D721Med (cell line): ENCODE results near the gene MEGF6.

ENCODE experiments used
- DNase-seq: peaks from one replicate; pipeline ENCODE4 v3.0.0; 2011; ENCODE audit warnings: low spot score; ENCODE audit not compliant: insufficient read length
- FAIRE-seq: peaks from 2 replicates; lab custom pipeline; 2011; peaks lifted over from hg19 to GRCh38; lab: Jason Lieb, UNC
- CTCF ChIP-seq: IDR thresholded peaks from 2 replicates; pipeline ENCODE4 v1.5.1; 2012; ENCODE audit warnings: mild to moderate bottlenecking, control low read depth; ENCODE audit not compliant: insufficient read depth; ENCODE audit errors: missing control alignments

MEGF6 gene

DNA sequence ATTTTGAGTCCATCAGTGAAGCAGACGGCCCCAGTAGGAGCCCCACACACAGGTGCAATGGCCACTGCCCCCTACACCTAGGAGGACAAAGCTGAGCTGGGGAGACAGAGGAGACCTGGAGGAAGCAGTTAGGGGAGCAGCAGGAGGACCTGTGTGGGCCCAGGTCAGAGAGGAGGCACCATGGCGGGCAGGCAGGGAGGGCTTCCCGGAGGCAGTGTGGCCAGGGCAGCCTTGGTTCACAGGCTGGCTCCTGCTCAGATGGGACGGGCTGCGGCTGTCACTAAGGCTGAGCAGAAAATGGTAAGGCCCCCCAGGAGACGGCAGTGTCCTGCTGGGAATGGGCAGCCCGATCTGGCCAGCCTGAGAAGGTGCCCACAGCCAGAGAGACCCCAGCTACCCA, 15.4 kb downstream of the MEGF6 start:
- FAIRE-seq (no peak), DNase-seq (no peak)
- no peak for TF ChIP-seq CTCF

GRCh38 chr1:3594706-3595377, 16.5 kb downstream of the MEGF6 start:
- no peak for TF ChIP-seq CTCF
- FAIRE-seq, result no peak
- DNase-seq, result no peak

- FAIRE-seq (no peak), DNase-seq (no peak)
- TF ChIP-seq CTCF, result no peak
Observed at GRCh38 chr1:3593745-3594144, 17.6 kb downstream of the MEGF6 start.

DNA sequence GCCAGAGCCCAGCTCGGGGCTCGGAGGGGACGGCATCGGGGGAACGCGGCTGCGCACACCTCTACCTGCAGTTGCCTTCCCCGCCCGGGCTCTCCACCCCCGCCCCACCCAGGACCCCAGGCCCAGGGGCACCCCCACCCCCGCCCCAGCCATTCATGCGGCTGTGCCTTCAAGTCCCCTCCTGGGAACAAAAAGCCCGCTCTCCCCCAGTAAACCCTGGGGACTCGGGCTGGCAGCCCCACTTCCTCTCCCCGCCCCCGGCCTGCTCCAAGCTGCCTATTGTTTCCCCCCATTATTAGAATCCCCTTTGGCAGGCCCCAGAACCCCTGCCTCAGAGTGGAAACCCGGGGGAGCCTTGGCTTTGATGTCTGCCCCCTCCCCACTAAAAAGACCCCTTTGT, 18.0 kb downstream of the MEGF6 start:
- DNase-seq (no peak), FAIRE-seq (no peak)
- TF ChIP-seq CTCF, result no peak

DNA sequence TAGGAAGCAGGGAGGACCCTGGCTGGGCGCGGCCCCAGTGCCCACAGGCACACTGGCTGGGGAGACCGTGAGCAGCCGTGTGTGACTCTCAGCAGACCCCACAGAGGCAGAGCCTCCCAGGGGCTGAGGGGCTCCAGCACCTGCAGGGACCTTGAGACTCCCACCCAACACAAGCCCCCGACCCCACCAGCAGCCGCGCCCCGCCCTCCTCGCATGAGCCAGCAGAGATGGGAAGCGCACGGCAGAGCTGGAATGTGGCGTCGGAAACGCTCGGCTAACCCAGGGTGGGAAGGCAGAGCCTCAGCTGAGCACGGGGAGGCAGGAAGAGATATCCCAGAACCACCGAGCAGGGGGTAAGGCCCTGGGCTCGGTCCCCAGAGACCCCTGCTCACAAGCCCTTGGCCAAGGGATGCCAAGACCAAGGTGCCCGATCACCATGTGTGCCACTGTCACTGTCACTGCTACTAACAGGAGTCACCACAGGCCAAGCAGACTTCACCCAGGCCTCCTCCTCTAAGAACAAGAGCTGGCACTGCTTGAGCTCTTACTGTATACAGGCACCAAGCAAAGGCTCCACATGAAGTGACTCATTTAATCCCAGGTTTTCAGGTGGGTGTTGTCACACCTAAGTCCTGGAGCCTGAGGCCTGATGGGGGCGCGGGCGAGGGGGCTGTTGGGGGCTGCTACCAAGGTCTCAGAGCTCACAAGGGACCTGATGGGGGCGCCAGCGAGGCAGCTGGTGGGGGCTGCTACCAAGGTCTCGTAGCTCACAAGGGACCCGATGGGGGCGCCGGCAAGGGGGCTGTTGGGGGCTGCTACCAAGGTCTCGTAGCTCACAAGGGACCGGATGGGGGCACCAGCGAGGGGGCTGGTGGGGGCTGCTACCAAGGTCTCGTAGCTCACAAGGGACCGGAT, 20.1 kb downstream of the MEGF6 start:
- no peak for DNase-seq
- TF ChIP-seq CTCF, result no peak
- no peak for FAIRE-seq

- DNase-seq (no peak), FAIRE-seq (no peak)
- no peak for TF ChIP-seq CTCF
Observed at GRCh38 chr1:3590139-3590763, 21.1 kb downstream of the MEGF6 start.
